Measurements from ENCODE around the gene FOXA2. TPM values are rescaled to one million over a fixed set of nuclear protein-coding genes. Genes with fewer than 3 reads are reported as not detected.
"Not testable (repeated sequence)": the region's sequence is repeated elsewhere in the genome, so short reads cannot be mapped to it uniquely, and the experiment has no call there.

The FOXA2 gene
- total RNA-seq, 1 donor from 2014 or later: not detected

DNA sequence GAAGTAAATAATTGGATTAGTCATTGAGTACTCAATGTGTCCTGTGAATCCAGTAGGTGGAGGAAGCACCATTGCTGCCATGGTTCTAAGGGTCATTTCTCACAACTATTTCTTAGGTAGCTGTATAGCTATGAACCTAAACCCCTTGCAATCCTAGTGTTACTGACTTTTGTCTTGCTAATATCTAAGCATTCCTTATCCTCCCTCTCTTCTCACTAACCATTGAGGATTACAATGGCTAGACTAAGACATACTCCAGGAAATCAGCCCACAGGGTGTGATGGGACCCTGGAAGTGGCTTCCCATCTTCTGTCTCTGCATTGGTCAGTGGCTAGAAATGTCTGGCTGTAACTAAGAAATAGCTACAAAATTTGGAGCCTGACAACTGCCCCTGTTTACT, 27.3 kb upstream of the FOXA2 start:
- no peaks in the 10 kb centered on the region for H3K4me1 Mint-ChIP-seq
- no peaks in the 10 kb centered on the region for H3K9me3 Mint-ChIP-seq
- no peak overlapping the region for H3K4me3 Mint-ChIP-seq
- peaks cover 78% of the 10 kb centered on the region for H3K27me3 Mint-ChIP-seq (ENCODE audit: low read depth)
- DNase-seq (ENCODE audit: low spot score in 2 of 2, unreplicated experiment in 2 of 2): no peak
- H3K27ac Mint-ChIP-seq: no peak overlapping the region
- H3K36me3 Mint-ChIP-seq: no peaks in the 10 kb centered on the region
- TF ChIP-seq, protein P1, sequence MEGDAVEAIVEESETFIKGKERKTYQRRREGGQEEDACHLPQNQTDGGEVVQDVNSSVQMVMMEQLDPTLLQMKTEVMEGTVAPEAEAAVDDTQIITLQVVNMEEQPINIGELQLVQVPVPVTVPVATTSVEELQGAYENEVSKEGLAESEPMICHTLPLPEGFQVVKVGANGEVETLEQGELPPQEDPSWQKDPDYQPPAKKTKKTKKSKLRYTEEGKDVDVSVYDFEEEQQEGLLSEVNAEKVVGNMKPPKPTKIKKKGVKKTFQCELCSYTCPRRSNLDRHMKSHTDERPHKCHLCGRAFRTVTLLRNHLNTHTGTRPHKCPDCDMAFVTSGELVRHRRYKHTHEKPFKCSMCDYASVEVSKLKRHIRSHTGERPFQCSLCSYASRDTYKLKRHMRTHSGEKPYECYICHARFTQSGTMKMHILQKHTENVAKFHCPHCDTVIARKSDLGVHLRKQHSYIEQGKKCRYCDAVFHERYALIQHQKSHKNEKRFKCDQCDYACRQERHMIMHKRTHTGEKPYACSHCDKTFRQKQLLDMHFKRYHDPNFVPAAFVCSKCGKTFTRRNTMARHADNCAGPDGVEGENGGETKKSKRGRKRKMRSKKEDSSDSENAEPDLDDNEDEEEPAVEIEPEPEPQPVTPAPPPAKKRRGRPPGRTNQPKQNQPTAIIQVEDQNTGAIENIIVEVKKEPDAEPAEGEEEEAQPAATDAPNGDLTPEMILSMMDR (IDR thresholded peaks at IDR 0.05; ENCODE audit: unreplicated experiment): no peak

DNA sequence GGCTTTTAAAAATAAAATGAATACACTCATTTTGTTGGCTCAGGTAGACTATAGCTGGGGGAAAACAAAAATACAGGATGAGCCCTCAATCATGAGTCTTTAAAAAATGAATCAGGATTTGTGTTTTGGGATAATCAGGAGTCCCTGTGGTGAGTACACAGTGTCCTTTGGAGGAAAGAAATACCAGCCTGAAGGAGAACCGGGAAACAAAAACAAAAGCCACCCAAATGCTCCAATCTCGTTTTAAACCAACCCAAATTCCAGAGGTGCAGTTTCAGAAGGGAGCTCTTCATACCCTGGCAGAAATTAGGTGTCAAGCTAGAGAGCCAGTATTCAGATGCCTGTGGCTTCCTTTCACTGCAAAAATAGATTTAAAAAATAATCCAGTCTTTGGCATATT, 23.3 kb upstream of the FOXA2 start:
- no peaks in the 10 kb centered on the region for H3K36me3 Mint-ChIP-seq
- peaks cover 81% of the 10 kb centered on the region for H3K27me3 Mint-ChIP-seq (ENCODE audit: low read depth)
- TF ChIP-seq, protein P1 (IDR thresholded peaks at IDR 0.05; ENCODE audit: unreplicated experiment): no peak
- no peak overlapping the region for H3K4me3 Mint-ChIP-seq
- H3K27ac Mint-ChIP-seq: no peak overlapping the region
- no peaks in the 10 kb centered on the region for H3K9me3 Mint-ChIP-seq
- H3K4me1 Mint-ChIP-seq: no peaks in the 10 kb centered on the region
- no peak for DNase-seq (ENCODE audit: low spot score in 2 of 2, unreplicated experiment in 2 of 2)

DNA sequence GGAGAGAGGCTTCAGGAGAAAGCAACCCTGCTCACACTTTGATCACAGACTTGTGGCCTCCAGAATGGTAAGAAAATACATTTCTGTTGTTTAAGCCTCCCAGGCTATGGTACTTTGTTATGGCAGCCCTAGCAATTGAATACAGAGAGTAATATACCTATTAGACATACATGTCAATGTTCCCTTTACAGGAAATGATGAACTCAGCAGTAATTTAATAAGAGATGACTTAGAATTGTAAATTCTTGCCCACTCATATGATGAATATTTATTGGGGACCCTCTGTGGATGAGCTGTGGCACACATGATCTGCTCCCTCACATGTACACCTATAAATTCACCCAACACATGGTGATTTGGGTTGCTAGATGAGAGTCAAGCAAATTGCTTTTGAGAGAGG, 20.4 kb upstream of the FOXA2 start:
- TF ChIP-seq, protein P1 (IDR thresholded peaks at IDR 0.05; ENCODE audit: unreplicated experiment): no peak
- Mint-ChIP-seq H3K27me3 (ENCODE audit: low read depth) (peaks cover 82% of the 10 kb centered on the region), H3K36me3 (no peaks in the 10 kb centered on the region), H3K9me3 (no peaks in the 10 kb centered on the region), H3K27ac (no peak overlapping the region), H3K4me1 (peaks cover 2% of the 10 kb centered on the region), H3K4me3 (no peak overlapping the region)
- DNase-seq (ENCODE audit: low spot score in 2 of 2, unreplicated experiment in 2 of 2): no peak

DNA sequence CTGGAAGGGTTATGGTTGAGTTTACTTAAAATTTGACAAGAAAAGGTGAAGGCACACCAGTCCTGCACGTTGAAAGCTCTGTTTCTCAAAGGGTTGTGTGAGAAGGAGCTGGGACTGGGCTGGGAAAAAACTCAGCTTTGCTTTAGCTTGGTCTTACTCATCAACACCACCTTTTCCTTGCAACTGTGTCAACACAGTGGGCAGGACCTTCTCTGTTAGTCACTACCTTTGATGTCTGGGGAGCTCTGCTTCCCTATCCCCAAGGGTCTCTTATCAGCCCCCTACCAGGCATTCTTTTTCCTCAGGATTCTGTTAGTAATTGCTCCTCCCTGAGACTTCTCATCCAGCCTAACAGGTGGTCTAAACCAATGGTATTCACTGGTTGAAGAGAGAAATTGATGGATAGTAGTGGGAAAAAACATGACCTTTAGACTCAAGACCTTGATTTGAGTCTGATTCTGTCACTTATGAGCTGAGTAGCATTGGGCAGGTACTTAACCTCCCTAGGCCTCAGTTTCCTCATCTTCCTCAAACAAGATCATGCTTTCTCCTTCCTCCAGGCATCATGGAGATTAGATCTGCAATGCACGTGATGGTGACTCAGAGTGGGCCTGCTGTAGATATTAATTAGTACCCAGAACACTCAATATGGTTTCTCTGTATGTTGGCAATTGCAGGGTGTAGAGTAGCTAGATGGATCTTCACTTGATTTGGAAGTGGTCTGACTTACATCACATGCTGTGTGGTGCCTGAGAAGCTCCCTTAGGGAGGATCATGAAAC, 17.2 kb upstream of the FOXA2 start:
- no peaks in the 10 kb centered on the region for H3K36me3 Mint-ChIP-seq
- H3K4me1 Mint-ChIP-seq: peaks cover 2% of the 10 kb centered on the region
- no peaks in the 10 kb centered on the region for H3K9me3 Mint-ChIP-seq
- DNase-seq (ENCODE audit: low spot score in 2 of 2, unreplicated experiment in 2 of 2): no peak
- peaks cover 73% of the 10 kb centered on the region for H3K27me3 Mint-ChIP-seq (ENCODE audit: low read depth)
- no peak overlapping the region for H3K27ac Mint-ChIP-seq
- TF ChIP-seq, protein P1 (IDR thresholded peaks at IDR 0.05; ENCODE audit: unreplicated experiment): no peak
- no peak overlapping the region for H3K4me3 Mint-ChIP-seq

DNA sequence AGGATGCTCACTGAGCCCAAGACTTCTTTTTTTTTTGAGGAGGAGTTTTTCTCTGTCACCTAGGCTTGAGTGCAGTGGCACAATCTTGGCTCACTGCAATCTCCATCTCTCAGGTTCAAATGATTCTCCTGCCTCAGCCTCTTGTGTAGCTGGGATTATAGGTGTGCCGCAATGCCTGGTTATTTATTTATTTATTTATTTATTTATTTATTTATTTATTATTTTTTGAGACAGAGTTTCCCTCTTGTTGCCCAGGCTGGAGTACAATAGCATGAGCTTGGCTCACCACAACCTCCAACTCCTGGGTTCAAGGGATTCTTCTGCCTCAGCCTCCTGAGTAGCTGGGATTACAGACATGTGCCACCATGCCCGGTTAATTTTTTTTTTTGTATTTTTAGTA, 14.9 kb upstream of the FOXA2 start:
- H3K4me1 Mint-ChIP-seq; DNase-seq (ENCODE audit: low spot score in 2 of 2, unreplicated experiment in 2 of 2); H3K27ac Mint-ChIP-seq; H3K36me3 Mint-ChIP-seq; H3K9me3 Mint-ChIP-seq; H3K4me3 Mint-ChIP-seq: not testable (repeated sequence)
- peaks cover 75% of the 10 kb centered on the region for H3K27me3 Mint-ChIP-seq (ENCODE audit: low read depth)

DNA sequence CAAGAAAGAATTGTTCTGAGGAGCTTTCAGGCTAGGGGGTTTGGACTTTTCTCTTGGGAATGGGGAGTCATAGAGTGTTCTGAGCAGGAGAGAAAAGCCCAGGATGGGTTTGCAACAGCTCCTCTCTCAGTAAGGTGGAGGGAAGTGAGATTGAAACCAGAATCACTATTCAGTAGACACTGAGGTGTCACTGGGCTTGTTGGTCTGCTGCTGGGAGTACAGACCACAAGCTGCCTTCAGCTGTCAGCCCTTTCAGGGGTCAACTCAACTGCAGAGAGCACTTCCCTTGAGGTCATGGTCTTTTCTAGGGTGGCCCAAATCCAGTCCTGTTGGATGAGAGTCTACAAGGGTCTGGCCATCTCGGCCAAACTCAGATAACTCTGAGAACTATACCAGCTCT, 12.9 kb upstream of the FOXA2 start:
- Mint-ChIP-seq H3K36me3 (no peaks in the 10 kb centered on the region), H3K27ac (no peak overlapping the region), H3K4me3 (no peak overlapping the region), H3K9me3 (no peaks in the 10 kb centered on the region), H3K27me3 (ENCODE audit: low read depth) (peaks cover 77% of the 10 kb centered on the region), H3K4me1 (peaks cover 2% of the 10 kb centered on the region)
- TF ChIP-seq, protein P1 (IDR thresholded peaks at IDR 0.05; ENCODE audit: unreplicated experiment): no peak
- no peak for DNase-seq (ENCODE audit: low spot score in 2 of 2, unreplicated experiment in 2 of 2)

Measured in mesothelial cell of epicardium (in vitro differentiated cells).